ENCODE results near the gene ENAH. TPM values are rescaled to one million over a fixed set of nuclear protein-coding genes. Genes with fewer than 3 reads are reported as not detected.

The ENAH gene
- total and polyA plus RNA-seq, 4 donors = 15.5 to 89.4 (median 48.4) TPM

GRCh38 chr1:225650179-225650578 is 2.7 kb downstream of the ENAH start:
- Histone ChIP-seq H3K36me3 (ENCODE audit: control insufficient read depth in 4 of 4, insufficient read depth in 4 of 4, low read length in 4 of 4) (no peaks in the 10 kb centered on the region), H3K9ac (ENCODE audit: insufficient read depth in 1 of 2, low read length in 2 of 2) (peak overlapping the region; percentile 55 to 94), H3K4me1 (ENCODE audit: control insufficient read depth in 5 of 5, insufficient read depth in 5 of 5, low read length in 5 of 5) (peaks cover 0 to 47% (median 13%) of the 10 kb centered on the region in 5 donors), H3K4me3 (no peak overlapping the region), H3K27me3 (ENCODE audit: control insufficient read depth in 3 of 3, insufficient read depth in 3 of 3, low read length in 2 of 3) (no peaks in the 10 kb centered on the region), H3K27ac (ENCODE audit: low read depth in 1 of 2, low read length in 1 of 2) (peak overlapping the region in 1 of 2 donors; percentile 40), H3K9me3 (ENCODE audit: control insufficient read depth in 4 of 4, insufficient read depth in 3 of 4, low read length in 3 of 4) (peaks cover 0 to 1% (median 0%) of the 10 kb centered on the region in 4 donors)
- 47 to 68% methylated on average over 5 of the region's 5 CpGs for WGBS, 2 donors
- TF ChIP-seq CTCF (IDR thresholded peaks at IDR 0.05; ENCODE audit: control extremely low read depth, extremely low read depth) = no peak
- no peak for ATAC-seq (ENCODE audit: insufficient read depth, low FRiP score)
- peak in 2 of 3 donors; percentile 51 to 58 for DNase-seq

- Histone ChIP-seq H3K4me1 (ENCODE audit: control insufficient read depth in 5 of 5, insufficient read depth in 5 of 5, low read length in 5 of 5) (peaks cover 0 to 35% (median 8%) of the 10 kb centered on the region in 5 donors), H3K36me3 (ENCODE audit: control insufficient read depth in 4 of 4, insufficient read depth in 4 of 4, low read length in 4 of 4) (peaks cover 0 to 15% (median 4%) of the 10 kb centered on the region in 4 donors), H3K9me3 (ENCODE audit: control insufficient read depth in 4 of 4, insufficient read depth in 3 of 4, low read length in 3 of 4) (no peaks in the 10 kb centered on the region), H3K9ac (ENCODE audit: insufficient read depth in 1 of 2, low read length in 2 of 2) (no peak overlapping the region), H3K4me3 (no peak overlapping the region), H3K27ac (ENCODE audit: low read depth in 1 of 2, low read length in 1 of 2) (no peak overlapping the region), H3K27me3 (ENCODE audit: control insufficient read depth in 3 of 3, insufficient read depth in 3 of 3, low read length in 2 of 3) (no peaks in the 10 kb centered on the region)
- TF ChIP-seq CTCF (IDR thresholded peaks at IDR 0.05; ENCODE audit: control extremely low read depth, extremely low read depth) = no peak
- 79 to 87% methylated on average over 6 of the region's 6 CpGs for WGBS, 2 donors
- DNase-seq (peak in 2 of 3 donors; percentile 97), ATAC-seq (ENCODE audit: insufficient read depth, low FRiP score) (no peak)
Observed at GRCh38 chr1:225645194-225645895, 7.6 kb downstream of the ENAH start.

- Histone ChIP-seq H3K9me3 (ENCODE audit: control insufficient read depth in 4 of 4, insufficient read depth in 3 of 4, low read length in 3 of 4) (no peaks in the 10 kb centered on the region), H3K4me3 (no peak overlapping the region), H3K9ac (ENCODE audit: insufficient read depth in 1 of 2, low read length in 2 of 2) (no peak overlapping the region), H3K27ac (ENCODE audit: low read depth in 1 of 2, low read length in 1 of 2) (no peak overlapping the region), H3K27me3 (ENCODE audit: control insufficient read depth in 3 of 3, insufficient read depth in 3 of 3, low read length in 2 of 3) (no peaks in the 10 kb centered on the region), H3K4me1 (ENCODE audit: control insufficient read depth in 5 of 5, insufficient read depth in 5 of 5, low read length in 5 of 5) (peaks cover 0 to 32% (median 5%) of the 10 kb centered on the region in 5 donors), H3K36me3 (ENCODE audit: control insufficient read depth in 4 of 4, insufficient read depth in 4 of 4, low read length in 4 of 4) (peaks cover 0 to 15% (median 5%) of the 10 kb centered on the region in 4 donors)
- TF ChIP-seq CTCF (IDR thresholded peaks at IDR 0.05; ENCODE audit: control extremely low read depth, extremely low read depth) = no peak
- WGBS, 2 donors = 94 to 100% methylated on average over 1 of the region's 1 CpG
- ATAC-seq (ENCODE audit: insufficient read depth, low FRiP score) (no peak), DNase-seq (no peak)
Observed at GRCh38 chr1:225644666-225645065, 8.3 kb downstream of the ENAH start.

Measured in lung (tissue), 12 donors.